GM12872 (cell line): ENCODE measurements around the gene SEC22C.

ENCODE experiments used
- CTCF ChIP-seq: IDR thresholded peaks from 3 replicates; pipeline ENCODE4 v1.5.1; 2011; ENCODE audit warnings: low read depth, mild to moderate bottlenecking, low read length, moderate library complexity; ENCODE audit not compliant: insufficient read depth

The SEC22C gene

DNA sequence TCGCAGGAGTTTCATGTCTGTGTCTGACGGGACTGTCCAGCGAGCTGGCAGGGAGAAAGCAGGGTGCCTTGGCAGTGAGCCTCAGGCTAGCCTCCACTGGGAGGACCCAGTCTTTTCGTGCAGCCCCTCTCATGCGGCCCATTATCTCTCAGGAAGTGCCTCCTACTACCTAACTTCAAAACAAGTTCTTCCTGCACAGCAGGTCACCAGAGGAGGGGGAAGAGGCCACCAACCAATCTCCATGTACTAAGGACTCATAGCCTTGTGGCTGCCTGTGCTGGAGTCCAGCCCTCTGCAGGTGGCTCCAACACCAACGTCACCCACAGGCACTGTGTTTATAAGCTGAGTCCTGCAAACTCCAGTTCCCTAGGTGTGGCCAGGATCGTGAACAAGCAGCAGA is 74.5 kb downstream of the SEC22C start:
- no peak for TF ChIP-seq CTCF

DNA sequence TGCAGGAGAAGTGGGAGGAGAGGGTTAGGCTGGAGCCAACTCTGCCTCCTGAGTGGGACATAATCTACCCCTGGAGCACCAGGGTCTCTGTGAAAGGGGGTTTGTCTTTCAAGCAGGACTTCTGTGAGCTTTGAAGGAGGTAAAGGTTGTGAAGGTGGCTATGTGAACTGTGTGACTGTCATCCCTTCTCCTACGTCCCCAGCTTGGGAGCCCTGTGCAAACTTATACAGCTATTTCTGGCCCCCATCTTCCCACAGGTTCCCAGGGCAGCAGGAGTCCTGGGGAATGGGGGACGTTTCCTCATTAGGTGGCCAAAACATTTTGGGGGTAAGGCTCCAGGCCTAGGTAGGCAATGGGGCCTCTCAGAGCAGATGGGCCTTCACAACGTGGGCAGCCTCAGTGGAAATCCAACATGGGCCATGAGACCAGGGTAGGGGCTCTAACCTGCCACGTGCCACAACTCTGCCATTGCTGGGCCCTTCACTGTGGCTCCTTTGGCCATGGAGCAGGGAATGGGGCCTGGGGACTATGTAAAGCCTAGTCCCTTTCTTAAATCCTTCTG is 75.8 kb downstream of the SEC22C start:
- TF ChIP-seq CTCF = no peak

DNA sequence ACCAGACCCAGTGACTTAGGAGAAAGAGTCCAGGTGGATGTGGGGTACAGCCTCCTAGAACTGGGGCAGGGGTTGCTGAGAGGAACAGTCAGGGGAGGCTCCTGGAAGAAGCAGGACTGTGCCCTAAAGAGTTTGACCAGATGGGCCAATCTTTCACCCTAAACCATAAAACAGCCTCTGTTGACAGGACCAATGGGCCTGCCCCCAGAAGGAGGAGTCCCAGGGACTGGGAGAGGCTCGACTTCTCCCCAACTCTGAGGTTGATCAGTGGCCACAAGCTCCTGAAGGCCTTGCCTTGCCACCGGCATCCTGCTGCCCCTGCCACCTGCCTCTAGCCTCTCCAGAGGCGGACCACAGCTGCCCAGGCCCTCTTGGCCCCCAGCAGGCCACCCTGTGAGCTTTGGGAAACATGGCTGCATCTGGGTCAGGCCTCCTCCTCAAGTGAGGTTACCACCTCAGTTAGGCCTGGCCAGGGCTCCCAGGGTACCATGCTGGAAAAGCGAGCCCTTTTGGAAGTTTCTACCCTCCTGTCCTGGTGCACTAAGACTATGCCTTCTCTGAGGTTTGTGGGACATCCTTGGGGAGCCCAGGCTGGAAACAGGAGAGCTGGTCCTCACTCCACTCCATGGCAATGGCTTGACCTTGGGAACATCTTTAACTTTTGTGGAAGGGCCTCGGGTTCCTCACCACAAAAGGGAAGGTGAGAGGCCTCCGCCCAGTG is 76.5 kb downstream of the SEC22C start:
- no peak for TF ChIP-seq CTCF

- TF ChIP-seq CTCF = no peak
Measured at GRCh38 chr3:42504334-42505127, 77.2 kb downstream of the SEC22C start.

- TF ChIP-seq CTCF = no peak
Measured at GRCh38 chr3:42503957-42504333, 77.8 kb downstream of the SEC22C start.

GRCh38 chr3:42503251-42503924 is 78.4 kb downstream of the SEC22C start:
- TF ChIP-seq CTCF = no peak

GRCh38 chr3:42502429-42503250 is 79.1 kb downstream of the SEC22C start, which contains the start of gene VIPR1:
VIPR1 (plus strand) TSS chr3:42502643; CDS start chr3:42502736, 93 bp downstream.
- TF ChIP-seq CTCF = no peak
